HG03135 (cell line): ENCODE measurements around the gene KRTAP2-1.
"Not testable (repeated sequence)": the region's sequence is repeated elsewhere in the genome, so short reads cannot be mapped to it uniquely, and the experiment has no call there.

Experiments
- ATAC-seq: cut with Tn5 transposase; IDR thresholded peaks from one replicate; pipeline ENCODE4 v1.9.1; 2021; ENCODE audit warnings: mild to moderate bottlenecking, moderate library complexity; ENCODE audit not compliant: unreplicated experiment

The KRTAP2-1 gene

GRCh38 chr17:41046735-41047465 lies at the start of gene KRTAP2-1:
KRTAP2-1 (minus strand) TSS chr17:41047316; CDS start chr17:41047267, 49 bp downstream.
- ATAC-seq, result not testable (repeated sequence)

- no peak for ATAC-seq
Measured at GRCh38 chr17:41096055-41096454, 48.9 kb upstream of the KRTAP2-1 start.

GRCh38 chr17:41088760-41089352 lies 41.7 kb upstream of the KRTAP2-1 start:
- not testable (repeated sequence) for ATAC-seq

GRCh38 chr17:41084100-41084856 lies 37.2 kb upstream of the KRTAP2-1 start, which contains the start of gene KRTAP4-7:
KRTAP4-7 (plus strand) TSS chr17:41084150; CDS start chr17:41084207, 57 bp downstream.
- ATAC-seq, result not testable (repeated sequence)

- ATAC-seq, result not testable (repeated sequence)
Measured at GRCh38 chr17:41083427-41083826, 36.3 kb upstream of the KRTAP2-1 start.

- no peak for ATAC-seq
Measured at GRCh38 chr17:41082626-41083025, 35.5 kb upstream of the KRTAP2-1 start.

GRCh38 chr17:41076788-41077187 lies 29.7 kb upstream of the KRTAP2-1 start:
- ATAC-seq, result no peak

GRCh38 chr17:41073676-41074075 lies 26.6 kb upstream of the KRTAP2-1 start:
- ATAC-seq, result no peak

GRCh38 chr17:41071606-41072360 lies 24.7 kb upstream of the KRTAP2-1 start:
- no peak for ATAC-seq

- ATAC-seq, result no peak
Measured at GRCh38 chr17:41069031-41069430, 21.9 kb upstream of the KRTAP2-1 start.

- ATAC-seq, result no peak
Measured at GRCh38 chr17:41067281-41067680, 20.2 kb upstream of the KRTAP2-1 start.

- ATAC-seq, result no peak
Measured at GRCh38 chr17:41065829-41066624, 18.9 kb upstream of the KRTAP2-1 start, which contains the start of gene KRTAP2-4. KRTAP2-4 (minus strand) TSS chr17:41065879; CDS start chr17:41065845, 34 bp downstream.

GRCh38 chr17:41065016-41065689 lies 18.0 kb upstream of the KRTAP2-1 start:
- ATAC-seq, result not testable (repeated sequence)

GRCh38 chr17:41064301-41064700 lies 17.2 kb upstream of the KRTAP2-1 start:
- ATAC-seq, result no peak

GRCh38 chr17:41063449-41063848 lies 16.3 kb upstream of the KRTAP2-1 start:
- ATAC-seq, result no peak

- no peak for ATAC-seq
Measured at GRCh38 chr17:41061964-41062363, 14.8 kb upstream of the KRTAP2-1 start.

- ATAC-seq, result no peak
Measured at GRCh38 chr17:41060052-41060604, 13.0 kb upstream of the KRTAP2-1 start, which contains the start of gene KRTAP2-3. KRTAP2-3 (minus strand) TSS chr17:41060114; CDS start chr17:41060050, 64 bp downstream.

- not testable (repeated sequence) for ATAC-seq
Measured at GRCh38 chr17:41059276-41060051, 12.3 kb upstream of the KRTAP2-1 start.
